GM12878 (cell line): ENCODE measurements around the gene ARHGEF38.

Experiments
- RCOR1 ChIP-seq: conservative IDR thresholded peaks from 2 replicates; pipeline ENCODE4 v1.6.1; 2012; ENCODE audit warnings: low read depth, low read length, improper control_type of control experiment
- RFX5 ChIP-seq: IDR thresholded peaks from 2 replicates; pipeline ENCODE4 v1.6.1; 2011; ENCODE audit warnings: low read depth, low read length, improper control_type of control experiment

DNA sequence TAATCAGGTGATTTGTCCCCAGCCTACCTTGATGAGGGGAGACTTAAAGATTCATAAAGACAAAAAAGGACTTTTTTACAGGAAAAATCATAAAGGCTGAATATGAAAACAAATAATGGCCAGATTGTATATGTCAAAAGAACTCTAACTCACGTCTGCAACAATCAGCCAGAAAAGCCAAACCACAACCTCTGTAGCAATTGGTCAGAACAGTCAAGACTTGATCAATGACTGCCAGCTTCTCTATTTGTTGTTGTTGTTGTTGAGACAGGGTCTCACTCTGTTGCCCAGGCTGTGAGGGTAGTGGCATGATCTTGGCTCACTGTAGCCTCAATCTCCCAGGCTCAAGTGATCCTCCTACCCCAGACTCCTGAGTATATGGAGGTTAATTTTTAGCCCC is 42.7 kb upstream of the ARHGEF38 start:
- TF ChIP-seq RCOR1 = no peak
- no peak for TF ChIP-seq RFX5
